ENCODE data around the gene LAS1L. TPM values are rescaled to one million over a fixed set of nuclear protein-coding genes. Genes with fewer than 3 reads are reported as not detected.
A peak's percentile ranks its signal among the peaks of the same experiment; 100 is the strongest.

The LAS1L gene
- total and polyA plus RNA-seq, 4 donors: 8.4 to 15.6 (median 13.9) TPM

- no peaks in the 10 kb centered on the region for H3K36me3 ChIP-seq (ENCODE audit: control insufficient read depth in 4 of 4, insufficient read depth in 3 of 4, low read depth in 1 of 4, low read length in 3 of 4)
- DNase-seq (ENCODE audit: low spot score): peak; percentile 41
- H3K4me1 ChIP-seq (ENCODE audit: control insufficient read depth in 4 of 4, insufficient read depth in 4 of 4, low read length in 3 of 4): peaks cover 0 to 1% (median 0%) of the 10 kb centered on the region in 4 donors
- WGBS: 9% methylated on average over 12 of the region's 12 CpGs
- H3K9me3 ChIP-seq (ENCODE audit: control insufficient read depth in 4 of 4, low read length in 3 of 4): no peaks in the 10 kb centered on the region
- no peak overlapping the region for H3K9ac ChIP-seq (ENCODE audit: low read depth in 1 of 2, low read length in 2 of 2)
- TF ChIP-seq YY1 (IDR thresholded peaks at IDR 0.05): no peak
- TF ChIP-seq CTCF (IDR thresholded peaks at IDR 0.05; ENCODE audit: low read depth, low read length, missing input control): peak; percentile 82
- TF ChIP-seq HNF4A (conservative IDR thresholded peaks at IDR 0.05): no peak
- peak; percentile 89 to 98 for TF ChIP-seq RAD21 (IDR thresholded peaks at IDR 0.05)
- H3K27me3 ChIP-seq (ENCODE audit: control insufficient read depth in 4 of 4, insufficient read depth in 4 of 4, low read length in 3 of 4): peaks cover 0 to 4% (median 0%) of the 10 kb centered on the region in 4 donors
- H3K4me3 ChIP-seq (ENCODE audit: low read depth in 1 of 3, low read length in 3 of 3): no peak overlapping the region
- H3K27ac ChIP-seq (ENCODE audit: low read depth in 1 of 2, low read length in 2 of 2): no peak overlapping the region
Measured at GRCh38 chrX:65581661-65582339, 47.2 kb upstream of the LAS1L start.

GRCh38 chrX:65578346-65578745 lies 43.8 kb upstream of the LAS1L start:
- H3K36me3 ChIP-seq (ENCODE audit: control insufficient read depth in 4 of 4, insufficient read depth in 3 of 4, low read depth in 1 of 4, low read length in 3 of 4): no peaks in the 10 kb centered on the region
- no peak overlapping the region for H3K9ac ChIP-seq (ENCODE audit: low read depth in 1 of 2, low read length in 2 of 2)
- peaks cover 0 to 6% (median 0%) of the 10 kb centered on the region in 4 donors for H3K27me3 ChIP-seq (ENCODE audit: control insufficient read depth in 4 of 4, insufficient read depth in 4 of 4, low read length in 3 of 4)
- no peak overlapping the region for H3K27ac ChIP-seq (ENCODE audit: low read depth in 1 of 2, low read length in 2 of 2)
- H3K4me1 ChIP-seq (ENCODE audit: control insufficient read depth in 4 of 4, insufficient read depth in 4 of 4, low read length in 3 of 4): peaks cover 0 to 1% (median 0%) of the 10 kb centered on the region in 4 donors
- no peak overlapping the region for H3K4me3 ChIP-seq (ENCODE audit: low read depth in 1 of 3, low read length in 3 of 3)
- TF ChIP-seq TAF1 (conservative IDR thresholded peaks at IDR 0.05): no peak
- no peak for TF ChIP-seq REST (IDR thresholded peaks at IDR 0.05)
- TF ChIP-seq GABPA (IDR thresholded peaks at IDR 0.05 in 1 of 2, conservative IDR thresholded peaks at IDR 0.05 in 1 of 2): no peak
- TF ChIP-seq CTCF (IDR thresholded peaks at IDR 0.05; ENCODE audit: low read depth, low read length, missing input control): no peak
- TF ChIP-seq, protein P1, sequence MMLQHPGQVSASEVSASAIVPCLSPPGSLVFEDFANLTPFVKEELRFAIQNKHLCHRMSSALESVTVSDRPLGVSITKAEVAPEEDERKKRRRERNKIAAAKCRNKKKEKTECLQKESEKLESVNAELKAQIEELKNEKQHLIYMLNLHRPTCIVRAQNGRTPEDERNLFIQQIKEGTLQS (IDR thresholded peaks at IDR 0.05): no peak
- TF ChIP-seq, protein P2, sequence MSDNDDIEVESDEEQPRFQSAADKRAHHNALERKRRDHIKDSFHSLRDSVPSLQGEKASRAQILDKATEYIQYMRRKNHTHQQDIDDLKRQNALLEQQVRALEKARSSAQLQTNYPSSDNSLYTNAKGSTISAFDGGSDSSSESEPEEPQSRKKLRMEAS (IDR thresholded peaks at IDR 0.05): no peak
- TF ChIP-seq FOXA2 (IDR thresholded peaks at IDR 0.05): no peak
- no peak for TF ChIP-seq RAD21 (IDR thresholded peaks at IDR 0.05)
- no peak for TF ChIP-seq HNF4A (conservative IDR thresholded peaks at IDR 0.05)
- no peak for TF ChIP-seq SP1 (IDR thresholded peaks at IDR 0.05)
- DNase-seq (ENCODE audit: low spot score): no peak
- H3K9me3 ChIP-seq (ENCODE audit: control insufficient read depth in 4 of 4, low read length in 3 of 4): no peaks in the 10 kb centered on the region
